NCI-H2196 (cell line): ENCODE measurements around the gene ITPKB.
A peak's percentile ranks its signal among the peaks of the same experiment; 100 is the strongest.
"Not testable (repeated sequence)": the region's sequence is repeated elsewhere in the genome, so short reads cannot be mapped to it uniquely, and the experiment has no call there.

Experiments used
- DNase-seq: peaks from one replicate; lab custom pipeline; 2025; ENCODE audit not compliant: unreplicated experiment; lab: John Stamatoyannopoulos, UW

ITPKB gene

GRCh38 chr1:226627050-226627755, 111.9 kb downstream of the ITPKB start:
- DNase-seq: no peak

DNA sequence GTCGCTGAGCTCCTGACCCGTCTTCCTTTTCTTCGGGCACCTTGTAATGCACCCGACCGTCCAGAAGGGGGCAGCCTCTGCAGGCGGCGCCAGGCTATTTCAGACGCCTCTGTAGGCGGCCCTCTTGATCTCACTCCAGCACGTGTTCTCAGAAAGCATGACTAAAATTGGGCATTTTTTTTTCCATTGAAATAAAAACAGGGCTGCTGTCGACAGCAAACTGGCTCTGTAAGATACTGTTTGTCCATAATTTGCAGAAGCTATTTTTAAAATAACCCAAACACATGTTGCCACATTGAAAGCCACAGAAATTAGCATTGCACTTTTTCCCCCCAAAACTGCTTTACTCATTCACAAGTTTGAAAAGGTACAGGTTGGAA, 112.5 kb downstream of the ITPKB start:
- no peak for DNase-seq

- DNase-seq: no peak
Observed at GRCh38 chr1:226625832-226626576, 113.1 kb downstream of the ITPKB start.

DNA sequence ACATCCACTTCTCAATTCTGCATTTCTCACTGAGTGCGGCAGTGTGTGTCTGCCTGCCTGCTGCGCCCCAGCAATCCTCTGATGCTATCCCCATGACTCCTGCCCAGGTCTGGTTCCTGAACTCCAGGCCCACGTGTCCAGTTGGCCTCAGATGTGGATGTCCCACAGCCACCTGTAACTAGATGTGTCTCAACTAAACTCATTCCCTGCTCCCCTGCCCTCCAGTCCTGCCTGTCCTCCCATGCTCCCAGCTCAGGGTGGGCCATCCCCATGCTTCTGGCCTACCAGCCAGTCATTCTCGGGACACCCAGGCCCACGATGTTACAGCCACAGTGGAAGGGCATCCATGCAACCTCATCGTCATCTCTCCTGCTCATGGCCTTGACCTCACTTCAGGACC, 113.8 kb downstream of the ITPKB start:
- no peak for DNase-seq

- DNase-seq: no peak
Observed at GRCh38 chr1:226624526-226624925, 114.6 kb downstream of the ITPKB start.

- no peak for DNase-seq
Observed at GRCh38 chr1:226622012-226622411, 117.1 kb downstream of the ITPKB start.

DNA sequence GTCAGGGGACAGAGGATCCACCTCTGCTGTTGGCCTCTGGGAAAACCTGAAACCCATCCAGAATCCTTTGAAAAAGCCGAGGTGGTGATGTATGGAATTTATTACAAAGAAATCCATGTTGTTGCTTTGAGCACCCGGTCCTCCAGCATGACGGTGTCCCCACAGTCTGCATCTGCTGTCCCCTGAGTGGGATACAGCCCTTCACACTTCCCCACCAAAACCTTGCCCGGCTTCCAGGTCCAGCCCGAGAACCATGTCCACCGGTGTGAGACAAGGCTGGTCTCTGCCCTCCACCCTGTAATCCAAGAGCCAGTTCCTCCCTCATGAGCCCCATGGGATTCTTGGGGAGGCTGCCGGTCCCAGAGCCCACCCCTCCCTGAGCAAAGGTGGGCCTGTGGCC, 120.1 kb downstream of the ITPKB start:
- DNase-seq: no peak

- no peak for DNase-seq
Observed at GRCh38 chr1:226618380-226618779, 120.7 kb downstream of the ITPKB start.

- DNase-seq: not testable (repeated sequence)
Observed at GRCh38 chr1:226617719-226618118, 121.4 kb downstream of the ITPKB start.

DNA sequence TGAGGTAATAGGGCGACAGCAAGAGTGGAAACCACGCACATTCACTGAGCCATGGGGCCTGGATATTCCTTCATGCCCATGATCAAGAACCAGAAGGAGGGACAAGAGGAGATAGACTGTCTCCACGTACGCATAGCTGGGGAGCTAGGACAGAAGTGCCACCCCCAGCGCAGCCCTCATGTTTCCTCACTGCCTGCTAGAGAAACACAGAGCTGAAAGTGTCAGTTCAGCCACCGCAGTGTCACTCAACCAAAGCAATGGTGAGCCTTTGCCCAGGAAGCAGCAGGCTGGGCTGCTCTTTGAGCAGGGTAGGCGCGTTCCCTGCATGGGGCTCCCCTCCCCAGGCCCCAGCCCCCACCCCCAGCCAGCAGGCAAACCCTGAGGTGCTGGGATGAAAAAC, 122.0 kb downstream of the ITPKB start:
- no peak for DNase-seq

DNA sequence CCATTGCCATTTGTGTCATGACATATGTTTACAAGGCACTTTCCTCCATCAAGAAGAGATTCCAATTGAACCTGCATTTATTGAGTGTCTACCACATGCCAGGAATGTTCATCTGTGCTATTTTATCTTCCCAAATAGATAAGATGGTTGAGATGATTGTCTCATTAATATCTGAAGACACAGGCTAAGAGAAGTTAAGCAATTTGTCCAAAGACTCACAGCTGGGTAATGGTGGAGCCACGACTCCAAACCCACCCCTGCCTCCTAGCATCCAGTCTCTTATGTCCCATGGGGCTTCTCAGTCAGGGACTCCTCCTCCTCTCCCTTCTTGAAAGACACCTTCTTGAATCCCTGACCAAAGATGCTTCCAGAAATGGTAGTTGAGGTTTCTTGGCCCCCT, 122.4 kb downstream of the ITPKB start:
- no peak for DNase-seq

DNA sequence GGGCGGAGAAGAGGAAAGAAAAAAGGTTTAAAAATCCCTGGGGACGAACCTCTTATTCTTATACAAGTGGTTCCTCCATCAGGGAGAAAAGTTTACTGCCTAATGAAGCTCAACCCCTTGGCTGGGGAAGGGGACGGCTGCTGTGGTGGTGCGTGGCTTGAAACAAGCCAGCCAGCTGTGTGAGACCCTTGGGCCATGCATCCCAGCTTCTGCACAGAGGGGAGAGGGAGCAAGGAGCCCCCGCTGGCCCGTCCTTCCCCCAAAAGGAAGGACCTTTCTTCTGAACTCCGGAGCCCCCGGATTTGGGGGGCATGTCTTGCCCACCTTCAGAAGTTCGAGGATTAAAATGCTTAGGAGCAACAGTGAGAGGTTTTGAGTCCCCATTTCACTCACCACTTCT, 123.2 kb downstream of the ITPKB start:
- no peak for DNase-seq

GRCh38 chr1:226611980-226612379, 127.1 kb downstream of the ITPKB start:
- DNase-seq: not testable (repeated sequence)

GRCh38 chr1:226611301-226611700, 127.8 kb downstream of the ITPKB start:
- no peak for DNase-seq

GRCh38 chr1:226610671-226611070, 128.4 kb downstream of the ITPKB start:
- DNase-seq: no peak

GRCh38 chr1:226609836-226610455, 129.1 kb downstream of the ITPKB start:
- no peak for DNase-seq

- peak; percentile 39 for DNase-seq
Observed at GRCh38 chr1:226608699-226609505, 130.2 kb downstream of the ITPKB start.

- DNase-seq: no peak
Observed at GRCh38 chr1:226607821-226608220, 131.3 kb downstream of the ITPKB start.

GRCh38 chr1:226607268-226607660, 131.8 kb downstream of the ITPKB start:
- DNase-seq: no peak

GRCh38 chr1:226606311-226607267, 132.5 kb downstream of the ITPKB start:
- DNase-seq: no peak
